ENCODE data around the gene ARFGAP3. TPM values are rescaled to one million over a fixed set of nuclear protein-coding genes. Genes with fewer than 3 reads are reported as not detected.

ARFGAP3 gene
- 46.6 TPM for total RNA-seq

GRCh38 chr22:42856865-42857704, at the start of gene ARFGAP3:
Gene ARFGAP3, minus strand, starts transcription at chr22:42857273. Its CDS starts 91 bp downstream, at chr22:42857182.

Small RNA genes within 50 kb of the gene (small RNA-seq; reads per million reads assigned to genes)
- gene RF00019 = not detected

Other genes with a start within 250 kb of the ARFGAP3 start
- 36.4 TPM for gene POLDIP3, start 242.4 kb downstream of the ARFGAP3 start, total RNA-seq
- 1.6 TPM for gene ATP5MGL, start 216.7 kb downstream of the ARFGAP3 start, total RNA-seq
- 21.2 TPM for gene CYB5R3, start 207.9 kb downstream of the ARFGAP3 start, total RNA-seq
- gene A4GALT, start 136.4 kb downstream of the ARFGAP3 start, total RNA-seq = 0.92 TPM
- 28.6 TPM for gene PACSIN2, start 157.9 kb upstream of the ARFGAP3 start, total RNA-seq
- 45.2 TPM for gene TTLL1, start 232.1 kb upstream of the ARFGAP3 start, total RNA-seq